HEK293T (cell line): ENCODE measurements around the gene SGSM2.

Experiments
- ARNT ChIP-seq: fragments of 450-650 bp; IDR thresholded peaks from 2 replicates; pipeline ENCODE4 v1.6.1; 2017; ENCODE audit warnings: mild to moderate bottlenecking
- ELF4 ChIP-seq: fragments of 450-650 bp; IDR thresholded peaks from 2 replicates; pipeline ENCODE4 v1.6.1; 2017; ENCODE audit warnings: antibody characterized with exemption
- FOXK2 ChIP-seq: fragments of 450-650 bp; IDR thresholded peaks from 2 replicates; pipeline ENCODE4 v1.6.1; 2016; ENCODE audit warnings: mild to moderate bottlenecking

DNA sequence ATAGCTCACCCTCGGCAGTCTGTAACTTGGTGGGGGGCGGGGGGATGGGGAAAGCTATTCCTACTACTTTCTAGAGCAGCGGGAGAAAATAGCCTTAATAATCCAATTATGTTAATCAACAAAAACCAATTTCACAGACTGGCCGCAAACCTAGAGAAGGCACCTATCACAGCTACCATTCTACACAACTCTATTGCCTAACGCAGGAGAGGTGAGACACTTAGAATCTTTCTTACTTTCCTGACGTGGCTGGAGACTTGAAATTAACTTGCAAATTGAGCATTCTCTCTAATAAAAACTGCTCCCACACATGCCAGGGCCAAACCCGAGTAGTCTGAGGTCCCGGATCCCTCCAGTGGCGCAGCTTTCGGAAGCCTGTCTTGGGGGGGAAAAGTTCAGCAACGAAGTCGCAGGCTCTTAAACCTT, 34.5 kb upstream of the SGSM2 start:
- no peak for TF ChIP-seq ARNT
- TF ChIP-seq ELF4 = no peak
- TF ChIP-seq FOXK2 = no peak
